Measurements from ENCODE around the gene C2CD2. TPM values are rescaled to one million over a fixed set of nuclear protein-coding genes. Genes with fewer than 3 reads are reported as not detected.

Gene C2CD2
- total RNA-seq, 1 donor from 2014 or later = 24.8 TPM

- no peaks in the 10 kb centered on the region for H3K9me3 Mint-ChIP-seq (ENCODE audit: low read depth)
- DNase-seq (ENCODE audit: low spot score, unreplicated experiment) = no peak
- peaks cover 18% of the 10 kb centered on the region for H3K36me3 Mint-ChIP-seq (ENCODE audit: insufficient read depth)
- H3K27me3 Mint-ChIP-seq = no peaks in the 10 kb centered on the region
- no peak overlapping the region for H3K27ac Mint-ChIP-seq
- no peak overlapping the region for H3K4me3 Mint-ChIP-seq (ENCODE audit: low read depth)
- TF ChIP-seq CTCF (IDR thresholded peaks at IDR 0.05; ENCODE audit: unreplicated experiment) = no peak
- no peaks in the 10 kb centered on the region for H3K4me1 Mint-ChIP-seq (ENCODE audit: low read depth)
Observed at GRCh38 chr21:41908829-41909228, 45.0 kb downstream of the C2CD2 start.

- Mint-ChIP-seq H3K27me3 (no peaks in the 10 kb centered on the region), H3K4me3 (ENCODE audit: low read depth) (no peak overlapping the region), H3K9me3 (ENCODE audit: low read depth) (no peaks in the 10 kb centered on the region), H3K4me1 (ENCODE audit: low read depth) (no peaks in the 10 kb centered on the region), H3K27ac (no peak overlapping the region), H3K36me3 (ENCODE audit: insufficient read depth) (peaks cover 19% of the 10 kb centered on the region)
- no peak for TF ChIP-seq CTCF (IDR thresholded peaks at IDR 0.05; ENCODE audit: unreplicated experiment)
- no peak for DNase-seq (ENCODE audit: low spot score, unreplicated experiment)
Observed at GRCh38 chr21:41907496-41908258, 46.1 kb downstream of the C2CD2 start.

GRCh38 chr21:41906770-41907169, 47.0 kb downstream of the C2CD2 start:
- no peaks in the 10 kb centered on the region for H3K9me3 Mint-ChIP-seq (ENCODE audit: low read depth)
- DNase-seq (ENCODE audit: low spot score, unreplicated experiment) = no peak
- H3K4me1 Mint-ChIP-seq (ENCODE audit: low read depth) = no peaks in the 10 kb centered on the region
- H3K27ac Mint-ChIP-seq = no peak overlapping the region
- no peak for TF ChIP-seq CTCF (IDR thresholded peaks at IDR 0.05; ENCODE audit: unreplicated experiment)
- H3K4me3 Mint-ChIP-seq (ENCODE audit: low read depth) = no peak overlapping the region
- H3K27me3 Mint-ChIP-seq = no peaks in the 10 kb centered on the region
- H3K36me3 Mint-ChIP-seq (ENCODE audit: insufficient read depth) = peaks cover 21% of the 10 kb centered on the region

GRCh38 chr21:41903559-41904351, 50.1 kb downstream of the C2CD2 start:
- no peak for DNase-seq (ENCODE audit: low spot score, unreplicated experiment)
- H3K36me3 Mint-ChIP-seq (ENCODE audit: insufficient read depth) = peaks cover 25% of the 10 kb centered on the region
- H3K27ac Mint-ChIP-seq = no peak overlapping the region
- no peaks in the 10 kb centered on the region for H3K4me1 Mint-ChIP-seq (ENCODE audit: low read depth)
- H3K9me3 Mint-ChIP-seq (ENCODE audit: low read depth) = no peaks in the 10 kb centered on the region
- no peak overlapping the region for H3K4me3 Mint-ChIP-seq (ENCODE audit: low read depth)
- no peak for TF ChIP-seq CTCF (IDR thresholded peaks at IDR 0.05; ENCODE audit: unreplicated experiment)
- H3K27me3 Mint-ChIP-seq = no peaks in the 10 kb centered on the region

- Mint-ChIP-seq H3K9me3 (ENCODE audit: low read depth) (no peaks in the 10 kb centered on the region), H3K36me3 (ENCODE audit: insufficient read depth) (peaks cover 25% of the 10 kb centered on the region), H3K4me1 (ENCODE audit: low read depth) (no peaks in the 10 kb centered on the region), H3K4me3 (ENCODE audit: low read depth) (no peak overlapping the region), H3K27ac (no peak overlapping the region), H3K27me3 (no peaks in the 10 kb centered on the region)
- TF ChIP-seq CTCF (IDR thresholded peaks at IDR 0.05; ENCODE audit: unreplicated experiment) = no peak
- no peak for DNase-seq (ENCODE audit: low spot score, unreplicated experiment)
Observed at GRCh38 chr21:41902946-41903345, 50.9 kb downstream of the C2CD2 start.
